Left lung (tissue), 10 donors: ENCODE measurements around the gene LGALS4. TPM values are rescaled to one million over a fixed set of nuclear protein-coding genes. Genes with fewer than 3 reads are reported as not detected.
A peak's percentile ranks its signal among the peaks of the same experiment; 100 is the strongest.
"Not testable (repeated sequence)": the region's sequence is repeated elsewhere in the genome, so short reads cannot be mapped to it uniquely, and the experiment has no call there.

ENCODE experiments used
- ATAC-seq: fragments of 200-7000 bp; cut with Tn5 transposase; one replicate; pipeline ENCODE4 v1.9.1; 2020; ENCODE audit warnings: moderate library complexity
- DNase-seq, 4 donors: peaks; one replicate each; pipeline ENCODE4 v3.0.0-alpha.2; 2013 to 2020
- H3K27ac ChIP-seq, 2 donors: fragments of 200-600 bp; sonication (generic) in 1 of 2; one replicate each; pipeline versions ENCODE4 v1.5.0 to v1.8.0; 2020 to 2021
- H3K27me3 ChIP-seq, 2 donors: fragments of 200-600 bp; sonication (generic) in 1 of 2; one replicate each; pipeline versions ENCODE4 v1.5.0 to v1.8.0; 2020 to 2021
- H3K36me3 ChIP-seq, 2 donors: fragments of 200-600 bp; sonication (generic) in 1 of 2; one replicate each; pipeline versions ENCODE4 v1.5.0 to v1.8.0; 2020 to 2021
- H3K4me1 ChIP-seq, 2 donors: fragments of 200-600 bp; one replicate each; pipeline ENCODE4 v1.8.0; 2021
- H3K4me3 ChIP-seq, 2 donors: fragments of 200-600 bp; sonication (generic) in 1 of 2; one replicate each; pipeline versions ENCODE4 v1.5.0 to v1.8.0; 2020 to 2021; ENCODE audit warnings: mild to moderate bottlenecking in 1 of 2
- H3K9me3 ChIP-seq, 2 donors: fragments of 200-600 bp; sonication (generic) in 1 of 2; one replicate each; pipeline versions ENCODE4 v1.5.0 to v1.8.0; 2020 to 2021
- intact Hi-C, 2 donors: fragments of 100-400 bp; cut with DNase I; formaldehyde crosslinking; loops; one replicate each; pipeline versions ENCODE4 v1.11.2 to v1.14.2; 2022
- polyA plus RNA-seq, 6 donors: library from polyadenylated mRNA; unstranded; fragments of 120-200 nt; gene quantifications; one replicate each; pipeline ENCODE4 v1.2.1, GENCODE V29; 2013; ENCODE audit not compliant: insufficient read length in 6 of 6
- total RNA-seq, 2 donors: library from RNA; stranded (reverse); fragmentation: NEBNext Ultra II Directional; extraction: Animal tissue kit (Norgen Biotek cat#: 25700); gene quantifications; one replicate each; pipeline ENCODE4 v1.2.1, GENCODE V29; 2021
- TF ChIP-seq, protein P1 (sequence below), 2 donors: fragments of 200-600 bp; sonication (generic) in 1 of 2; IDR thresholded peaks; one replicate each; pipeline versions ENCODE4 v1.5.0 to v1.8.0; 2021; ENCODE audit warnings: antibody characterized with exemption in 2 of 2
- donor health status: DM: no; HTN: yes; CAD: no.
- donor health status: DM: no; HTN: no; CAD: no.

The LGALS4 gene
- total and polyA plus RNA-seq, 8 donors, result 0.64 to 3.4 (median 1.8) TPM

DNA sequence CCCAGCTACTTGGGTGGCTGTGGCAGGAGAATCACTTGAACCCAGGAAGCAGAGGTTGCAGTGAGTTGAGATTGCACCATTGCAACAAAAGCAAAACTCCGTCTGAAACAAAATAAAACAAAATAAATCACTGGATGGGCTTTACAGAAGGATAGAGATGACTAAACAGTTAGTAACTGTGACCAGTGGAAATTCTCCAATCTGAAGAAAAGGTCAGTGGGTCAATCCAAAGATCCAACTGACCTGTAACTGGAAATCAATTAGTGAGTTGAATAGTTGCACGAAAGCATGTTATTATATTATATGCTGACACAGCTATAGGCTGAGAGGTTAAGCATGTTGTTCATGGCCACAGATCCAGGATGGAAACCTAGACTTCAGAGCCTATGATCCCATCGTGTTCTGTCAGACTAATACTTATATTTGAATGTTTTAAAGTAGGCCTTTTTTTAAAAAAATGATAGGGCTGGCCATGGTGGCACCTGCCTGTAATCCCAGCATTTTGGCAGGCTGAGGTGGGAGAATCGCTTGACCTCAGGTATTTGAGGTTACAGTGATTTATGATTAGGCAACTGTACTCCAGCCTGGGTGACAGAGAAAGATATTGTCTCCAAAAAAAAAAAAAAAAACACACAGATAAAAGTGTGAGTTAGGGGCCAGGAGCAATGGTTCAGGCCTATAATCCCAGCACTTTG lies 17.4 kb upstream of the LGALS4 start:
- peak overlapping the region in 1 of 2 donors; percentile 8 for H3K27ac ChIP-seq
- H3K27me3 ChIP-seq, result no peaks in the 10 kb centered on the region
- peak overlapping the region in 1 of 2 donors; percentile 80 for H3K4me3 ChIP-seq
- peaks cover 0 to 44% of the 10 kb centered on the region in 2 donors for H3K36me3 ChIP-seq
- H3K4me1 ChIP-seq, result peaks cover 7 to 50% of the 10 kb centered on the region in 2 donors
- DNase-seq (no peak), ATAC-seq (no peak)
- no peaks in the 10 kb centered on the region for H3K9me3 ChIP-seq
- TF ChIP-seq, protein P1, sequence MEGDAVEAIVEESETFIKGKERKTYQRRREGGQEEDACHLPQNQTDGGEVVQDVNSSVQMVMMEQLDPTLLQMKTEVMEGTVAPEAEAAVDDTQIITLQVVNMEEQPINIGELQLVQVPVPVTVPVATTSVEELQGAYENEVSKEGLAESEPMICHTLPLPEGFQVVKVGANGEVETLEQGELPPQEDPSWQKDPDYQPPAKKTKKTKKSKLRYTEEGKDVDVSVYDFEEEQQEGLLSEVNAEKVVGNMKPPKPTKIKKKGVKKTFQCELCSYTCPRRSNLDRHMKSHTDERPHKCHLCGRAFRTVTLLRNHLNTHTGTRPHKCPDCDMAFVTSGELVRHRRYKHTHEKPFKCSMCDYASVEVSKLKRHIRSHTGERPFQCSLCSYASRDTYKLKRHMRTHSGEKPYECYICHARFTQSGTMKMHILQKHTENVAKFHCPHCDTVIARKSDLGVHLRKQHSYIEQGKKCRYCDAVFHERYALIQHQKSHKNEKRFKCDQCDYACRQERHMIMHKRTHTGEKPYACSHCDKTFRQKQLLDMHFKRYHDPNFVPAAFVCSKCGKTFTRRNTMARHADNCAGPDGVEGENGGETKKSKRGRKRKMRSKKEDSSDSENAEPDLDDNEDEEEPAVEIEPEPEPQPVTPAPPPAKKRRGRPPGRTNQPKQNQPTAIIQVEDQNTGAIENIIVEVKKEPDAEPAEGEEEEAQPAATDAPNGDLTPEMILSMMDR (IDR thresholded peaks at IDR 0.05), result no peak
- intact Hi-C loops, result no loop called here

DNA sequence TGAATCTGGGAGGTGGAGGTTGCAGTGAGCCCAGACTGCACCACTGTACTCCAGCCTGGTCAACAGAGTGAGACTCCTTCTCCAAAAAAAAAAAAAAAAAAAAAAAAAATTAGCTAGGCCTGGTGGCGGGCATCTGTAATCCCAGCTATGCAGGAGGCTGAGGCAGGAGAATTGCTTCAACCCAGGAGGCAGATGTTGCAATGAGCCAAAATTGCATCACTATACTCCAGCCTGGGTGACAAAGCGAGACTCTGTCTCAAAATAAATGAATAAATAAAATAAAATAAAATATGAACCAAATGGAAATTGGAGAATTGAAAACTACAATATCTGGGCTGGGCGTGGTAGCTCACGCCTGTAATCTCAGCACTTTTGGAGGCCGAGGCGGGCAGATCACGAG lies 16.5 kb upstream of the LGALS4 start:
- intact Hi-C loops, result not testable (repeated sequence)

DNA sequence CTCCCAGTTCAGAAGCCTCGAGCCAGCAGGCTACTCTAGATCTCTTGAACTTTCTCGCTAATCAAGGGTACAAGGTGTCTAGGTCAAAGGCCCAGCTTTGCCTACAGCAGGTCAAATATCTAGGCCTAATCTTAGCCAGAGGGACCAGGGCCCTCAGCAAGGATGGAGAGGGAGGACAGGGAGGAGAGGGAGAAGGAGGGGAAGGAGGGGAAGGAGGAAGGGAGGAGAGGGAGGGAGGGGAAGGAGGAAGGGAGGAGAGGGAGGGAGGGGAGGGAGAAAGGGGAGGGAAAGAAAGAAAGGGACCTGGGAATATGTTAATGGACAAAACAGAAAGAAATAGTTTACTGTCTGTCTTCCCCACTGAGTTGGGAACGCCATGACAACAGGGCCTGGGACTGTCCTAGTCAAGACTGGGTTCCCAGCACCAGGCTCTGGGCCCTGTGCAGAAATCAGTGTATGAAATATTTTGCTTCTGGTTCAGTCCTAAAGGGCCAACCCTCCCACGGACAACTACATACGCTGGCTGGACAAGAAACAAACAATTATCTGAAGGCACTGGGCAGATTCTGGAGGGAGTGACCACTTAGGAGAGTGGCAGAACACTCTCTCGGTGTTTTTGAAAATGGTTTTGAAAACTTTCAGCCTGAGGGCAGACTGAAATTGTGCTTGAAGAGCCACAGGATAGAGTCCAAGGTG lies 14.3 kb upstream of the LGALS4 start:
- no peaks in the 10 kb centered on the region for H3K27me3 ChIP-seq
- no peaks in the 10 kb centered on the region for H3K9me3 ChIP-seq
- H3K36me3 ChIP-seq, result peaks cover 0 to 52% of the 10 kb centered on the region in 2 donors
- DNase-seq (no peak), ATAC-seq (no peak)
- TF ChIP-seq, protein P1 (IDR thresholded peaks at IDR 0.05), result no peak
- H3K27ac ChIP-seq, result no peak overlapping the region
- no peak overlapping the region for H3K4me3 ChIP-seq
- intact Hi-C loops, result no loop called here
- peaks cover 7 to 40% of the 10 kb centered on the region in 2 donors for H3K4me1 ChIP-seq

More for the DNA sequence above, 16.5 kb upstream of the LGALS4 start:
- H3K27me3 ChIP-seq, H3K9me3 ChIP-seq, H3K4me3 ChIP-seq, DNase-seq, ATAC-seq: not testable (repeated sequence)
- Histone ChIP-seq H3K4me1 (peaks cover 7 to 50% of the 10 kb centered on the region in 2 donors), H3K27ac (peak overlapping the region in 1 of 2 donors; percentile 8), H3K36me3 (peaks cover 0 to 38% of the 10 kb centered on the region in 2 donors)

DNA sequence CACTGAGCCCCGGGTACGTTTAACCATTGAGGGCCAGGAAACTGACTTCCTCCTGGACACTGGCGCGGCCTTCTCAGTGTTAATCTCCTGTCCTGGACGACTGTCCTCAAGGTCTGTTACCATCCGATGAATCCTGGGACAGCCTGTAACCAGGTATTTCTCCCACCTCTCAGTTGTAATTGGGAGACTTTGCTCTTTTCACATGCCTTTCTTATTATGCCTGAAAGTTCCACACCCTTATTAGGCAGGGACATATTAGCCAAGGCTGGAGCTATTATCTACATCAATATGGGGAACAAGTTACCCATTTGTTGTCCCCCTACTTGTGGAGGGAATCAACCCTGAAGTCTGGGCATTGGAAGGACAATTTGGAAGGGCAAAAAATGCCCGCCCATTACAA lies 13.2 kb upstream of the LGALS4 start:
- DNase-seq, intact Hi-C loops, H3K4me3 ChIP-seq, ATAC-seq, H3K27ac ChIP-seq, H3K9me3 ChIP-seq, H3K27me3 ChIP-seq: not testable (repeated sequence)
- Histone ChIP-seq H3K36me3 (peaks cover 0 to 62% of the 10 kb centered on the region in 2 donors), H3K4me1 (peaks cover 5 to 34% of the 10 kb centered on the region in 2 donors)

DNA sequence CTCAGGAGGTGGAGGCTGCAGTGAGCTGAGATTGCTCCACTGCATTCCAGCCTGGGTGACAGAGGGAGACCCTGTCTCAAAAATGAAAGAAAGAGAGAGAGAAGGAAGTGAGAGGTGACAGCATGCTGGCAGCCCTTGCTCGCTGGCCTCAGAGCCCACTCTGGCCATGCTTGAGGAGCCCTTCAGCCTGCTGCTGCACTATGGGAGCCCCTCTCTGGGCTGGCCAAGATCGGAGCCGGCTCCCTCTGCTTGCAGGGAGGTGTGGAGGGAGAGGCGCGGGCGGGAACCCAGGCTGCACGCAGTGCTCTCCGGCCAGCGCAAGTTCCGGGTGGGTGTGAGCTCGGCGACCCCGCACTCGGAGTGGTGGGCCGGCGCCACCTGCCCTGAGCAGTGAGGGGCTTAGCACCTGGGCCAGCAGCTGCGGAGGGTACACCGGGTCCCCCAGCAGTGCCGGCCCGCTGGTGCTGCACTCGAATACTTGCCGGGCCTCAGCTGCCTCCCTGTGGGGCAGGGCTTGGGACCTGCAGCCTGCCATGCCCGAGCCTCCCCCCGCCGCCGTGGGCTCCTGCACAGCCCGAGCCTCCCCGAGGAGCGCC lies 8.6 kb upstream of the LGALS4 start:
- H3K9me3 ChIP-seq, ATAC-seq, H3K27me3 ChIP-seq, DNase-seq, H3K27ac ChIP-seq, H3K4me1 ChIP-seq, intact Hi-C loops, H3K4me3 ChIP-seq: not testable (repeated sequence)
- H3K36me3 ChIP-seq, result peaks cover 0 to 69% of the 10 kb centered on the region in 2 donors

DNA sequence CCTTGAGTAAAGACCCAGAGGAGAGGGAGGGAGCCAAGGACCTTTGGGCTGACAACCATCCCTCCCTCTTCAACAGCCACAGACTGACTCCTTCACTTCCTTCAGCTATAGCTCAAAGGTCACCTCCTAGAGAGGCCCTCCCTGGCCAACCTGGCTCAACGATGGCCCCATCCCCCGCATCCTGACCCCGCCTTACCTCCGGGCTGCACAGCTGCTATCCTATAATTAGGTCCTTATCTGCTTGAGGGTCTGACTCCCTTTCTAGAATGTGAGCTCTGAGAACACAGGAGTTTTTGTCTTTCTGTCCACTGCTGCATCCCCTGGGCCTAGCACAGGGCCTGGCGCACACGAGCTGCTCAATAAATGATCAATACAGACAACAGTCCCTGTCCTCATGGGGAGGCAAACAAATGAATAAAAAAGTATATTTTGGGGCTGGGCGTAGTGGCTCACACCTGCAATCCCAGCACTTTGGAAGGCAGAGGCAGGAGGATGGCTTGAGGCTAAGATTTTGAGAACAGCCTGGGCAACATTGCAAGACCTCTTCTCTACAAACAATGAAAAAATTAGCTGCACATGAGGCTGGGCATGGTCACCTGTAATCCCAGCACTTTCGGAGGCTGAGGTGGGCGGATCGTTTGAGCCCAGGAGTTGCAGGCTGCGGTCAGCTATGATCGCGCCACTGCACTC lies 6.6 kb upstream of the LGALS4 start:
- H3K27me3 ChIP-seq, result no peaks in the 10 kb centered on the region
- TF ChIP-seq, protein P1 (IDR thresholded peaks at IDR 0.05), result no peak
- H3K9me3 ChIP-seq, result no peaks in the 10 kb centered on the region
- ATAC-seq (no peak), DNase-seq (no peak)
- no peaks in the 10 kb centered on the region for H3K4me1 ChIP-seq
- H3K36me3 ChIP-seq, result peaks cover 0 to 81% of the 10 kb centered on the region in 2 donors
- no peak overlapping the region for H3K4me3 ChIP-seq
- H3K27ac ChIP-seq, result no peak overlapping the region
- intact Hi-C loops, result no loop called here
